H1 (cell line): ENCODE results near the gene ARHGEF3.

Experiments
- ATF3 ChIP-seq: IDR thresholded peaks from 2 replicates; pipeline ENCODE4 v1.6.1; 2011; ENCODE audit warnings: low read depth, mild to moderate bottlenecking, low read length; ENCODE audit not compliant: insufficient read depth
- BCL11A ChIP-seq, 2 experiments: IDR thresholded peaks; one replicate each; pipeline ENCODE4 v1.6.1; 2011; ENCODE audit warnings: low read depth in 2 of 2, low read length in 2 of 2, mild to moderate bottlenecking in 2 of 2
- CBX8 ChIP-seq: fragments of 300-800, 300-1000 bp; sonication (generic); IDR thresholded peaks from 2 replicates; pipeline ENCODE4 v1.7.1; 2016; ENCODE audit warnings: low read depth, low read length, borderline replicate concordance
- CREB1 ChIP-seq: IDR thresholded peaks from 2 replicates; pipeline ENCODE4 v1.6.1; 2012; ENCODE audit warnings: inconsistent platforms
- EZH2 ChIP-seq: fragments of 200-600 bp; sonication (generic); IDR thresholded peaks from 2 replicates; pipeline ENCODE4 v1.7.1; 2012; ENCODE audit warnings: low read depth, mild to moderate bottlenecking, moderate library complexity, low read length, inconsistent platforms; ENCODE audit not compliant: severe bottlenecking
- NRF1 ChIP-seq: IDR thresholded peaks from 2 replicates; pipeline ENCODE4 v1.6.1; 2011; ENCODE audit warnings: mild to moderate bottlenecking, low read depth, low read length, improper control_type of control experiment
- POLR2A ChIP-seq, 2 experiments: IDR thresholded peaks; 1 replicate in 1 of 2; 2 replicates in 1 of 2; pipeline ENCODE4 v1.6.1; 2011; ENCODE audit warnings: low read depth in 2 of 2, low read length in 2 of 2, mild to moderate bottlenecking in 2 of 2; ENCODE audit errors: control extremely low read depth in 1 of 2
- SIX5 ChIP-seq: IDR thresholded peaks from 2 replicates; pipeline ENCODE4 v1.6.1; 2011; ENCODE audit warnings: mild to moderate bottlenecking, low read depth, low read length
- TAF1 ChIP-seq: IDR thresholded peaks from 2 replicates; pipeline ENCODE4 v1.6.1; 2011; ENCODE audit warnings: mild to moderate bottlenecking, low read depth, low read length

DNA sequence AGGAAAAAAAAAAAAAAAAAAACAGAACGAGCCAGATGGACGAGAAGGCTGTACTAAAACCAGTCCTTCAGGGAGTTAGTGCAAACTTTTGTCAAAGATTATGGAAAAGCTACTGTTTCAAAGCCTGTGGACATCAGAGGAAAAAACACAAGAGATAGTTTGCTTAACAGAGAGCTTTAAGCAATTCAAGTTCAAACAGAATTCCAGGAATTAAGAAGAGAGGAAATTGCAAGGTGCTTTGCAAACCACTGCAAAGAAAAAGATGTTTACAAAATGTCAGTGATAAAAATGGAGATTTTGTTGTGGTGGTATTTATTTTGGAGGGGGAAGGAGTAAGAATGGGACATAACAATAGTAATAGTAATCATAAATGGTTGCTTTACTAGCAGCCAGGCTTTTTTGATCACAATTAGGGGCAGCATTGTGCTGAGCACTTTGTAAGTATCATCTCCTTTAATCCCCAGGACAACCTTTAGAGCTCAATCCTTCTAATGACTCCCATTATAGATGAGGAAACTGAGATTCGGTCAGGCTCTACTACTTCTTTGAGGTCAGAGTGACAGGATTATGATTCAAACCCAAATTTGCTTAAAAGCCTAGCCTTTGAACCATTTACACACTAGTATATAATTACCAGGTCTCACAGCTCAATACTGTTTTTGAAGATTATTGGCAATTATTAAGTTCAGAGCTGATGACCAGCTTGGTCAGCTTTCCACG lies 22.4 kb upstream of the ARHGEF3 start:
- TF ChIP-seq EZH2 (no peak), TAF1 (no peak), ATF3 (no peak), POLR2A (IDR thresholded peaks at IDR 0.05; ENCODE audit: control extremely low read depth in 1 of 2, low read depth in 2 of 2, low read length in 2 of 2) (no peak), CBX8 (no peak), CREB1 (no peak), BCL11A (IDR thresholded peaks at IDR 0.05; ENCODE audit: low read depth in 2 of 2, low read length in 2 of 2) (no peak), NRF1 (no peak), SIX5 (no peak)
